Astrocyte (in vitro differentiated cells and primary cell): ENCODE data around the gene MXRA5. TPM values are rescaled to one million over a fixed set of nuclear protein-coding genes. Genes with fewer than 3 reads are reported as not detected.

Experiments used
- DNase-seq: peaks from one replicate; pipeline ENCODE4 v3.0.0-alpha.2; 2010; ENCODE audit warnings: low read depth
- FAIRE-seq: peaks from 2 replicates; lab custom pipeline; 2011; peaks lifted over from hg19 to GRCh38; lab: Jason Lieb, UNC
- H2AFZ ChIP-seq: 2 replicates; pipeline ENCODE4 v1.6.0; 2012; ENCODE audit warnings: low read depth, low read length, inconsistent platforms
- H3K27ac ChIP-seq: 2 replicates; pipeline ENCODE4 v1.5.1; 2011; ENCODE audit warnings: low read depth, low read length, inconsistent platforms
- H3K27me3 ChIP-seq: 2 replicates; pipeline ENCODE4 v1.6.0; 2011; ENCODE audit warnings: low read length, inconsistent platforms; ENCODE audit not compliant: insufficient read depth
- H3K36me3 ChIP-seq: 2 replicates; pipeline ENCODE4 v1.5.1; 2011; ENCODE audit warnings: low read length, inconsistent platforms; ENCODE audit not compliant: insufficient read depth
- H3K4me1 ChIP-seq: 2 replicates; pipeline ENCODE4 v1.5.1; 2011; ENCODE audit warnings: low read length, inconsistent platforms; ENCODE audit not compliant: insufficient read depth
- H3K4me2 ChIP-seq: 2 replicates; pipeline ENCODE4 v1.6.0; 2012; ENCODE audit warnings: low read length, inconsistent platforms
- H3K4me3 ChIP-seq: 2 replicates; pipeline ENCODE4 v1.5.1; 2011; ENCODE audit warnings: low read depth, mild to moderate bottlenecking, low read length, inconsistent platforms; ENCODE audit not compliant: insufficient read depth
- H3K79me2 ChIP-seq: 2 replicates; pipeline ENCODE4 v1.6.0; 2012; ENCODE audit warnings: mild to moderate bottlenecking, low read length, inconsistent platforms; ENCODE audit not compliant: insufficient read depth
- H3K9ac ChIP-seq: 2 replicates; pipeline ENCODE4 v1.6.0; 2012; ENCODE audit warnings: mild to moderate bottlenecking, low read length, inconsistent platforms
- H3K9me3 ChIP-seq: 2 replicates; pipeline ENCODE4 v1.5.1; 2012; ENCODE audit warnings: low read depth, mild to moderate bottlenecking, low read length, inconsistent platforms; ENCODE audit not compliant: insufficient read depth
- H4K20me1 ChIP-seq: 2 replicates; pipeline ENCODE4 v1.6.0; 2012; ENCODE audit warnings: low read length, inconsistent platforms; ENCODE audit not compliant: insufficient read depth
- H3K27ac Mint-ChIP-seq: one replicate; pipeline ENCODE4 v1.8.0; 2021; ENCODE audit warnings: mild to moderate bottlenecking, mixed read lengths; ENCODE audit not compliant: unreplicated experiment
- H3K27me3 Mint-ChIP-seq: one replicate; pipeline ENCODE4 v1.8.0; 2021; ENCODE audit warnings: low read depth, mixed read lengths; ENCODE audit not compliant: unreplicated experiment
- H3K36me3 Mint-ChIP-seq: one replicate; pipeline ENCODE4 v1.8.0; 2021; ENCODE audit warnings: low read depth, mixed read lengths; ENCODE audit not compliant: unreplicated experiment
- H3K4me1 Mint-ChIP-seq: one replicate; pipeline ENCODE4 v1.8.0; 2021; ENCODE audit warnings: low read depth, mixed read lengths; ENCODE audit not compliant: unreplicated experiment
- H3K4me3 Mint-ChIP-seq: one replicate; pipeline ENCODE4 v1.8.0; 2021; ENCODE audit warnings: mild to moderate bottlenecking, moderate library complexity, mixed read lengths; ENCODE audit not compliant: unreplicated experiment
- H3K9me3 Mint-ChIP-seq: one replicate; pipeline ENCODE4 v1.8.0; 2021; ENCODE audit warnings: mild to moderate bottlenecking, mixed read lengths; ENCODE audit not compliant: unreplicated experiment
- EZH2 ChIP-seq: IDR thresholded peaks from 2 replicates; pipeline ENCODE4 v1.6.1; 2012; ENCODE audit warnings: mild to moderate bottlenecking, low read length, inconsistent platforms; ENCODE audit not compliant: insufficient read depth
- total RNA-seq: library from RNA; stranded (reverse); gene quantifications from 2 replicates; pipeline ENCODE4 v1.2.1, GENCODE V29; 2021
- TF ChIP-seq, protein P1 (sequence below): IDR thresholded peaks from 2 replicates; pipeline ENCODE4 v1.5.1; 2011; ENCODE audit warnings: low read depth, mild to moderate bottlenecking, inconsistent platforms, low read length, moderate library complexity; ENCODE audit not compliant: insufficient read depth

The MXRA5 gene
- total RNA-seq, 1 donor from 2014 or later = 23.3 TPM

DNA sequence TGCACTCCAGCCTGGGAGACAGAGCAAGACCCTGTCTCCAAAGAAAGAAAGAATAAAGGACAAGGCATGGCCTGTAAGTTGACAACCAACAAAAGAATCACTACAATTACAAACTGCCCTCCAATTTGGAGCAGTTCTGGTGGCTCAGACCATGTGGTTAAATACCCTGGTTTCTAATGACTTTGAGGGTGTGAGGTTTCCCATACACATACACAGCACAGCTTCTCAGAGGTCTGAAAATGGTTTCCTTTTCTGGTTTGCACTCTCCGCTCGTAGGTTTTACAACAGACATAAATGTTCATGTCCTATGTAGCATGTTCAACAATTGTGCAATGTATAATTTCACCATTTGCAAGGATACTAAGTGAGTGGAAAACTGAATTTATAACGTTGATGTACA is 34.2 kb upstream of the MXRA5 start:
- Histone ChIP-seq H3K9me3 (no peaks in the 10 kb centered on the region), H3K27ac (no peak overlapping the region), H2AFZ (no peak overlapping the region), H3K36me3 (no peaks in the 10 kb centered on the region), H3K79me2 (no peaks in the 10 kb centered on the region), H3K27me3 (no peaks in the 10 kb centered on the region), H4K20me1 (no peaks in the 10 kb centered on the region), H3K4me1 (no peaks in the 10 kb centered on the region), H3K4me3 (no peak overlapping the region), H3K4me2 (no peak overlapping the region), H3K9ac (no peak overlapping the region)
- H3K9me3 Mint-ChIP-seq = peaks cover 3% of the 10 kb centered on the region
- no peak for DNase-seq
- no peak for TF ChIP-seq EZH2
- TF ChIP-seq, protein P1, sequence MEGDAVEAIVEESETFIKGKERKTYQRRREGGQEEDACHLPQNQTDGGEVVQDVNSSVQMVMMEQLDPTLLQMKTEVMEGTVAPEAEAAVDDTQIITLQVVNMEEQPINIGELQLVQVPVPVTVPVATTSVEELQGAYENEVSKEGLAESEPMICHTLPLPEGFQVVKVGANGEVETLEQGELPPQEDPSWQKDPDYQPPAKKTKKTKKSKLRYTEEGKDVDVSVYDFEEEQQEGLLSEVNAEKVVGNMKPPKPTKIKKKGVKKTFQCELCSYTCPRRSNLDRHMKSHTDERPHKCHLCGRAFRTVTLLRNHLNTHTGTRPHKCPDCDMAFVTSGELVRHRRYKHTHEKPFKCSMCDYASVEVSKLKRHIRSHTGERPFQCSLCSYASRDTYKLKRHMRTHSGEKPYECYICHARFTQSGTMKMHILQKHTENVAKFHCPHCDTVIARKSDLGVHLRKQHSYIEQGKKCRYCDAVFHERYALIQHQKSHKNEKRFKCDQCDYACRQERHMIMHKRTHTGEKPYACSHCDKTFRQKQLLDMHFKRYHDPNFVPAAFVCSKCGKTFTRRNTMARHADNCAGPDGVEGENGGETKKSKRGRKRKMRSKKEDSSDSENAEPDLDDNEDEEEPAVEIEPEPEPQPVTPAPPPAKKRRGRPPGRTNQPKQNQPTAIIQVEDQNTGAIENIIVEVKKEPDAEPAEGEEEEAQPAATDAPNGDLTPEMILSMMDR = no peak
- peak; percentile 89 for FAIRE-seq
- H3K27me3 Mint-ChIP-seq = no peaks in the 10 kb centered on the region
- no peak overlapping the region for H3K4me3 Mint-ChIP-seq
- no peak overlapping the region for H3K27ac Mint-ChIP-seq
- H3K36me3 Mint-ChIP-seq = no peaks in the 10 kb centered on the region
- H3K4me1 Mint-ChIP-seq = no peaks in the 10 kb centered on the region

DNA sequence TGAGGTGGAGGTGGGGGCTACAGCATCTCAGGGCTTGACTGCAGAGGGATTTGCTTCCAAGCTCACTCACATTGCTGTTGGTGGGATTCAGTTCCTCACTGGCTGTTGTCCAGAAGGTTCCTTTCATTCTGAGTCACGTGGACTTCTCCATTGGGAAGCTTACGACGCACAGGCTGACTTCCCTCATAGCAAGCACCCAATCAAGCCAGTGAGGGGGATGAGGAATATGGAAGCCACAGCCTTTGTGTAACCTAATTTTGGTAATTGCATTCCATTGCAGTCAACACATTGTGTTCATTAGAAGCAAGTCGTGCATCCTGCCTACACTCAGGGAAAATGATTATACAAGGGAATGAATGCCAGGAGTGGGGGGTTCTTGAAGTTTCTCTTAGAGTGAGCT is 32.7 kb upstream of the MXRA5 start:
- no peak overlapping the region for H3K4me2 ChIP-seq
- no peaks in the 10 kb centered on the region for H3K27me3 ChIP-seq
- H3K79me2 ChIP-seq = no peaks in the 10 kb centered on the region
- no peaks in the 10 kb centered on the region for H3K4me1 ChIP-seq
- H3K27ac Mint-ChIP-seq = no peak overlapping the region
- TF ChIP-seq EZH2 = no peak
- TF ChIP-seq, protein P1 = no peak
- H3K4me3 Mint-ChIP-seq = no peak overlapping the region
- H3K27me3 Mint-ChIP-seq = no peaks in the 10 kb centered on the region
- no peak overlapping the region for H3K27ac ChIP-seq
- DNase-seq = no peak
- H3K36me3 Mint-ChIP-seq = no peaks in the 10 kb centered on the region
- no peak for FAIRE-seq
- H3K9me3 Mint-ChIP-seq = peaks cover 3% of the 10 kb centered on the region
- no peaks in the 10 kb centered on the region for H3K9me3 ChIP-seq
- H3K4me3 ChIP-seq = no peak overlapping the region
- H3K9ac ChIP-seq = no peak overlapping the region
- no peaks in the 10 kb centered on the region for H3K4me1 Mint-ChIP-seq
- no peaks in the 10 kb centered on the region for H3K36me3 ChIP-seq
- H2AFZ ChIP-seq = no peak overlapping the region
- no peaks in the 10 kb centered on the region for H4K20me1 ChIP-seq

DNA sequence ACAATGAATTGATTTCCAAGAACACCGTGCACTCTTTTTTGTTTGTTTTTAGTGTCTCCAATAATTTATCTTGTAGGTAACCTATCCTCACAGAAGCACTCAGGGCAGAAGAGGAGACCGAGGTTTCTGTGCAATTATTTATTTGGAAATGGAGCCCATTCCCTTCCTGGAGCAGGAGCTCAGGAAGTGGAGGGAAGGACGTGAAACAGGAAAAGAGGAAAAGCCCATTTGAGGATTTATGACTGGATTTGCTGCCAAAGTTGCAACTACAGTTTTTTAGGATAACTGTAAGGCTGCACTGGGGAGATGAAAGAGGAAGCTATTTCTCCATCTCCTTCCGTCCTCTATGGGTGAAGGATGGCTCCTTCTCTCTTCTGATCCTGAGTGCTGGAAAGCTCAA is 31.7 kb upstream of the MXRA5 start:
- TF ChIP-seq EZH2 = no peak
- TF ChIP-seq, protein P1 = no peak
- Histone ChIP-seq H3K9me3 (no peaks in the 10 kb centered on the region), H3K4me1 (no peaks in the 10 kb centered on the region), H3K27me3 (no peaks in the 10 kb centered on the region), H3K9ac (no peak overlapping the region), H2AFZ (no peak overlapping the region), H3K4me2 (no peak overlapping the region), H3K27ac (no peak overlapping the region), H4K20me1 (no peaks in the 10 kb centered on the region), H3K36me3 (no peaks in the 10 kb centered on the region), H3K79me2 (no peaks in the 10 kb centered on the region), H3K4me3 (no peak overlapping the region)
- peak; percentile 83 for FAIRE-seq
- no peaks in the 10 kb centered on the region for H3K36me3 Mint-ChIP-seq
- DNase-seq = no peak
- H3K27me3 Mint-ChIP-seq = no peaks in the 10 kb centered on the region
- no peak overlapping the region for H3K27ac Mint-ChIP-seq
- no peak overlapping the region for H3K4me3 Mint-ChIP-seq
- peaks cover 3% of the 10 kb centered on the region for H3K9me3 Mint-ChIP-seq
- H3K4me1 Mint-ChIP-seq = no peaks in the 10 kb centered on the region
